K562 (cell line): Measurements from ENCODE around the gene NEURL2. TPM values are rescaled to one million over a fixed set of nuclear protein-coding genes. Genes with fewer than 3 reads are reported as not detected.

Experiments used
- ARID2 ChIP-seq: fragments of 450-650 bp; IDR thresholded peaks from 2 replicates; pipeline ENCODE4 v1.6.1; 2017; ENCODE audit warnings: antibody characterized with exemption, mild to moderate bottlenecking
- DPF2 ChIP-seq: fragments of 450-650 bp; IDR thresholded peaks from 2 replicates; pipeline ENCODE4 v1.6.1; 2016
- FOXA1 ChIP-seq: fragments of 450-650 bp; IDR thresholded peaks from 2 replicates; pipeline ENCODE4 v1.6.1; 2016; ENCODE audit warnings: mild to moderate bottlenecking, borderline replicate concordance
- FOXP4 ChIP-seq: sonication (generic); formaldehyde crosslinking; IDR thresholded peaks from 2 replicates; pipeline ENCODE4 v1.8.0; 2022; ENCODE audit warnings: mild to moderate bottlenecking, missing genetic modification reagents, borderline replicate concordance
- HNRNPLL ChIP-seq: fragments of 200-400 bp; formaldehyde crosslinking; IDR thresholded peaks from 2 replicates; pipeline ENCODE4 v1.6.1; 2017; ENCODE audit warnings: low read length, low read depth, mild to moderate bottlenecking; ENCODE audit not compliant: poor library complexity, severe bottlenecking
- KLF1 ChIP-seq: fragments of 450-650 bp; IDR thresholded peaks from 2 replicates; pipeline ENCODE4 v1.6.1; 2016; ENCODE audit warnings: missing genetic modification characterization, missing compliant biosample characterization
- LEF1 ChIP-seq: fragments of 450-650 bp; IDR thresholded peaks from 2 replicates; pipeline ENCODE4 v1.6.1; 2016; ENCODE audit warnings: mild to moderate bottlenecking
- MAZ ChIP-seq, 2 experiments: fragments of 450-650 bp in 1 of 2; sonication (generic) in 1 of 2; formaldehyde crosslinking; IDR thresholded peaks in 1 of 2; conservative IDR thresholded peaks in 1 of 2; 2 replicates each; pipeline versions ENCODE4 v1.4.0 to v1.5.0; 2020; ENCODE audit warnings: mild to moderate bottlenecking in 1 of 2, missing genetic modification reagents in 1 of 2
- RBM17 ChIP-seq: fragments of 200-400 bp; formaldehyde crosslinking; IDR thresholded peaks from 2 replicates; pipeline ENCODE4 v1.6.1; 2017; ENCODE audit warnings: low read depth, mild to moderate bottlenecking, low read length, borderline replicate concordance
- RBM39 ChIP-seq: fragments of 200-400 bp; formaldehyde crosslinking; optimal IDR thresholded peaks from 2 replicates; pipeline ENCODE3; 2018; ENCODE audit warnings: low read depth, low read length
- TGIF2 ChIP-seq: sonication (generic); formaldehyde crosslinking; IDR thresholded peaks from 2 replicates; pipeline ENCODE4 v1.8.1; 2022; ENCODE audit warnings: mild to moderate bottlenecking, missing genetic modification reagents, moderate library complexity
- ZHX1 ChIP-seq: fragments of 150-350 bp; conservative IDR thresholded peaks from 2 replicates; pipeline ENCODE4 v1.6.1; 2014; ENCODE audit warnings: low read length
- ZNF140 ChIP-seq: fragments of 250-450 bp; sonication (Bioruptor Pico); IDR thresholded peaks from 2 replicates; pipeline ENCODE4 v1.8.0; 2021; ENCODE audit warnings: moderate library complexity, mild to moderate bottlenecking, inconsistent platforms
- polyA plus RNA-seq, 8 experiments: library from polyadenylated mRNA; depleted of rRNA in 4 of 8; stranded (reverse) in 5 of 8; unstranded in 3 of 8; fragments of >200 nt; fragmentation: Nextera tagmentation in 2 of 8; fragmentation: Illumina TruSeq in 1 of 8; extraction: Ambion mirVana in 2 of 8; extraction: Trizol in 1 of 8; gene quantifications; 2 replicates each; pipeline versions ENCODE4 v1.2.1 to v1.2.3, GENCODE V29; 2011 to 2014; ENCODE audit warnings: inconsistent platforms in 1 of 8, missing spikeins in 1 of 8
- total RNA-seq, 7 experiments: library from RNA; depleted of rRNA in 6 of 7; stranded (reverse); fragments of >200 nt in 6 of 7; fragmentation: Illumina TruSeq in 2 of 7; extraction: Trizol in 2 of 7; gene quantifications; 2 replicates each; pipeline versions ENCODE4 v1.2.1 to v1.2.3, GENCODE V29; 2011 to 2021; ENCODE audit warnings: low replicate concordance in 1 of 7
- TF ChIP-seq, protein P1 (sequence below): fragments of 450-650 bp; IDR thresholded peaks from 2 replicates; pipeline ENCODE4 v1.6.1; 2018; ENCODE audit not compliant: partially characterized antibody
- TF ChIP-seq, protein P2 (sequence below): fragments of 200-800 bp; sonication (Bioruptor generic); IDR thresholded peaks from 2 replicates; pipeline ENCODE4 v1.6.1; 2017; ENCODE audit warnings: missing genetic modification characterization, missing compliant biosample characterization
- TF ChIP-seq, protein P3 (sequence below): IDR thresholded peaks from 3 replicates; pipeline ENCODE4 v1.6.1; 2011; ENCODE audit warnings: borderline replicate concordance, mild to moderate bottlenecking; ENCODE audit not compliant: insufficient read length, insufficient read depth

Gene NEURL2
- total and polyA plus RNA-seq, 9 of the 15 experiments (the other 6 are each of a cell fraction or from before 2014, with no cell fraction given) = 0.22 to 1.9 (median 0.50) TPM; not detected in 1

DNA sequence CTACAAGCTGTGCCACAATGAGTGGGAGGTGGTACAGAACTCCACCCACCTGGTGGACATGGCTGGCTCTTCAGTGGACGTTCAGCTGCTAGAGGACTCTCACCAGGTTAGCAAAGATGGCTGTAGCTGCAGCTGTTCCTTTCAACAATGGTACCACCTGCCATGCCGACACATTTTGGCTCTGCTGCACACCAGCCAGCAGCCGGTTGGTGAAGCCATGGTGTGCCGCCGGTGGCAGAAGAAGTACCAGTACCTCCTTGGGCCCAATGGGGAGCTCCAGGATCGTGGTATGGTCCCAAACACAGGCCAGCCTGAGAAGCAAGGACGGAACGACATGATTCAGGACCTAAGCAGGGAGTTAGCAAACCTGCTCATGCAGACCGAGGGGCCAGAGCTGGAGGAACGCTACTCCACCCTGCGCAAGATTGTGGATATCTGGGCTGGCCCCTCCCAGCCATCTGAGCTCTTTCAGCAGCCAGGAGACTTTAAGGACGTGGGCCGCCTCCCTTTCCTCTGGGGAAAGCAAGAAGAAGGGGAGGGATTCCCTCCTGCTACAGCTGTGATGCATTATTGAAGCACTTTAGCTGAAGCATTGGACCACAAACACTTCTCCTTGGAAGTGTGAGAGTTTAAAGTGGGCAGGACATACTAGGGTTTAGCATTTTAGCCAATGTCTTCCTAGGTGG is 12.8 kb downstream of the NEURL2 start (continued):
- TF ChIP-seq ZHX1 (no peak), FOXP4 (CRISPR knock-in tag) (no peak), LEF1 (no peak), RBM17 (no peak), ARID2 (no peak), KLF1 (peak; percentile 62; the same call in 1 of the 2 replicates), FOXA1 (no peak), RBM39 (no peak), TGIF2 (CRISPR knock-in tag) (no peak), ZNF140 (CRISPR knock-in tag) (no peak), HNRNPLL (peak; percentile 45), DPF2 (peak; percentile 30; the same call in 1 of the 2 replicates), MAZ (CRISPR knock-in tag; conservative IDR thresholded peaks at IDR 0.05 in 1 of 2, IDR thresholded peaks at IDR 0.05 in 1 of 2) (0 out of 4 replicates have a peak, but pooled peaks of 1 of the 2 experiments have one; percentile 29)
- TF ChIP-seq, protein P1, sequence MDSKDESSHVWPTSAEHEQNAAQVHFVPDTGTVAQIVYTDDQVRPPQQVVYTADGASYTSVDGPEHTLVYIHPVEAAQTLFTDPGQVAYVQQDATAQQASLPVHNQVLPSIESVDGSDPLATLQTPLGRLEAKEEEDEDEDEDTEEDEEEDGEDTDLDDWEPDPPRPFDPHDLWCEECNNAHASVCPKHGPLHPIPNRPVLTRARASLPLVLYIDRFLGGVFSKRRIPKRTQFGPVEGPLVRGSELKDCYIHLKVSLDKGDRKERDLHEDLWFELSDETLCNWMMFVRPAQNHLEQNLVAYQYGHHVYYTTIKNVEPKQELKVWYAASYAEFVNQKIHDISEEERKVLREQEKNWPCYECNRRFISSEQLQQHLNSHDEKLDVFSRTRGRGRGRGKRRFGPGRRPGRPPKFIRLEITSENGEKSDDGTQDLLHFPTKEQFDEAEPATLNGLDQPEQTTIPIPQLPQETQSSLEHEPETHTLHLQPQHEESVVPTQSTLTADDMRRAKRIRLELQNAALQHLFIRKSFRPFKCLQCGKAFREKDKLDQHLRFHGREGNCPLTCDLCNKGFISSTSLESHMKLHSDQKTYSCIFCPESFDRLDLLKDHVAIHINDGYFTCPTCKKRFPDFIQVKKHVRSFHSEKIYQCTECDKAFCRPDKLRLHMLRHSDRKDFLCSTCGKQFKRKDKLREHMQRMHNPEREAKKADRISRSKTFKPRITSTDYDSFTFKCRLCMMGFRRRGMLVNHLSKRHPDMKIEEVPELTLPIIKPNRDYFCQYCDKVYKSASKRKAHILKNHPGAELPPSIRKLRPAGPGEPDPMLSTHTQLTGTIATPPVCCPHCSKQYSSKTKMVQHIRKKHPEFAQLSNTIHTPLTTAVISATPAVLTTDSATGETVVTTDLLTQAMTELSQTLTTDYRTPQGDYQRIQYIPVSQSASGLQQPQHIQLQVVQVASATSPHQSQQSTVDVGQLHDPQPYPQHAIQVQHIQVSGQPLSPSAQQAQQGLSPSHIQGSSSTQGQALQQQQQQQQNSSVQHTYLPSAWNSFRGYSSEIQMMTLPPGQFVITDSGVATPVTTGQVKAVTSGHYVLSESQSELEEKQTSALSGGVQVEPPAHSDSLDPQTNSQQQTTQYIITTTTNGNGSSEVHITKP = peak; percentile 45
- TF ChIP-seq, protein P2, sequence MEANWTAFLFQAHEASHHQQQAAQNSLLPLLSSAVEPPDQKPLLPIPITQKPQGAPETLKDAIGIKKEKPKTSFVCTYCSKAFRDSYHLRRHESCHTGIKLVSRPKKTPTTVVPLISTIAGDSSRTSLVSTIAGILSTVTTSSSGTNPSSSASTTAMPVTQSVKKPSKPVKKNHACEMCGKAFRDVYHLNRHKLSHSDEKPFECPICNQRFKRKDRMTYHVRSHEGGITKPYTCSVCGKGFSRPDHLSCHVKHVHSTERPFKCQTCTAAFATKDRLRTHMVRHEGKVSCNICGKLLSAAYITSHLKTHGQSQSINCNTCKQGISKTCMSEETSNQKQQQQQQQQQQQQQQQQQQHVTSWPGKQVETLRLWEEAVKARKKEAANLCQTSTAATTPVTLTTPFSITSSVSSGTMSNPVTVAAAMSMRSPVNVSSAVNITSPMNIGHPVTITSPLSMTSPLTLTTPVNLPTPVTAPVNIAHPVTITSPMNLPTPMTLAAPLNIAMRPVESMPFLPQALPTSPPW (CRISPR knock-in tag) = peak; percentile 63
- TF ChIP-seq, protein P3, sequence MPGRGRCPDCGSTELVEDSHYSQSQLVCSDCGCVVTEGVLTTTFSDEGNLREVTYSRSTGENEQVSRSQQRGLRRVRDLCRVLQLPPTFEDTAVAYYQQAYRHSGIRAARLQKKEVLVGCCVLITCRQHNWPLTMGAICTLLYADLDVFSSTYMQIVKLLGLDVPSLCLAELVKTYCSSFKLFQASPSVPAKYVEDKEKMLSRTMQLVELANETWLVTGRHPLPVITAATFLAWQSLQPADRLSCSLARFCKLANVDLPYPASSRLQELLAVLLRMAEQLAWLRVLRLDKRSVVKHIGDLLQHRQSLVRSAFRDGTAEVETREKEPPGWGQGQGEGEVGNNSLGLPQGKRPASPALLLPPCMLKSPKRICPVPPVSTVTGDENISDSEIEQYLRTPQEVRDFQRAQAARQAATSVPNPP = no peak
